AG04449 (cell line): ENCODE measurements around the gene GJB2.

Source experiments
- CTCF ChIA-PET: fragments of 350-600 bp; formaldehyde crosslinking; extraction: SDS; loops from one replicate; lab custom pipeline; 2021; ENCODE audit warnings: antibody characterized with exemption; lab: Yijun Ruan, JAX
- POLR2A ChIA-PET: fragments of 400-600, 350-600 bp; formaldehyde crosslinking; extraction: SDS; loops from one replicate; lab custom pipeline; 2020; ENCODE audit warnings: antibody characterized with exemption, inconsistent platforms; lab: Yijun Ruan, JAX
- DNase-seq: peaks from one replicate; pipeline ENCODE4 v3.0.0-alpha.2; 2010; ENCODE audit warnings: low read depth, low spot score
- H3K4me3 ChIP-seq: 2 replicates; pipeline ENCODE4 v1.5.1; 2011; ENCODE audit warnings: low read depth, mild to moderate bottlenecking, control low read depth, low read length
- TF ChIP-seq, protein P1 (sequence below): IDR thresholded peaks from one replicate; pipeline ENCODE4 v1.5.1; 2011; ENCODE audit warnings: mild to moderate bottlenecking, moderate library complexity, low read length, control low read depth, inconsistent platforms; ENCODE audit not compliant: insufficient read depth; ENCODE audit errors: missing control alignments

Gene GJB2

DNA sequence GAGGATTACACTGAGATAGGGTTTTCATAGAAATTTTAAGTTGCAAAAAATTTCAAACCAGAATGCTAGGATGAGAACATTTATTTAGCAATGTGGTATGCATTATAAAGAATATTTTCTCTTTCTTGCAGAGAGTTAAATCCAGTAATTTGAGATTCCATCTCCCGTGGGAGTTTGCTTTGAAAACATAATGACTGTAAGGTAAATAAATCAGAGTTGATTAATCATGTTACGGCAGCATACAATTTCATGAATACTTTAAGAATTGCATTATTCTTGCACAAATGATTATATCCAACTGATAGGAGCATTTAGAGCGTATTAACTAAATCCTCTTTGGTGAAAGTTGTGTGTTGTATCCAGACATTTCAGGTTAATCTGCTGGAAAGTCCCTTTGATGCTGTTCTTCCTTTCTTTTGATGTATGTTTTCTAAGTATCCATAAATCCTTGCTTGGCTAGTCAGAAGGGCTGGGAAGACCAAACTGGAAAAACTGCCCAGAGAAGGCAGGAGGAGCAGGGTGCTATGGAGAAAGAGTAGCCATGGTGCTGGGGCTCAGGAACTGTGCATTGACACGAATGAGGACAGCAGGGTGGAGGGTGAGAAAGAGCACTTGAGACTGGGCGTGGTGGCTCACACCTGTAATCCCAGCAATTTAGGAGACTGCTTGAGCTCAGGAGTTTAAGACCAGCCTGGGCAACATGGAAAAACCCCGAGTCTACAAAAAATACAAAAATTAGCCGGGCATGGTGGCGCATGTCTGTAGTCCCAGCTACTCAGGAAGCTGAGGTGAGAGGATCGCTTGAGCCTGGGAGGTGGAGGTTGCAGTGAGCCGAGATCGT, 27.1 kb downstream of the GJB2 start:
- POLR2A ChIA-PET: no interaction called here
- no peak for DNase-seq
- TF ChIP-seq, protein P1, sequence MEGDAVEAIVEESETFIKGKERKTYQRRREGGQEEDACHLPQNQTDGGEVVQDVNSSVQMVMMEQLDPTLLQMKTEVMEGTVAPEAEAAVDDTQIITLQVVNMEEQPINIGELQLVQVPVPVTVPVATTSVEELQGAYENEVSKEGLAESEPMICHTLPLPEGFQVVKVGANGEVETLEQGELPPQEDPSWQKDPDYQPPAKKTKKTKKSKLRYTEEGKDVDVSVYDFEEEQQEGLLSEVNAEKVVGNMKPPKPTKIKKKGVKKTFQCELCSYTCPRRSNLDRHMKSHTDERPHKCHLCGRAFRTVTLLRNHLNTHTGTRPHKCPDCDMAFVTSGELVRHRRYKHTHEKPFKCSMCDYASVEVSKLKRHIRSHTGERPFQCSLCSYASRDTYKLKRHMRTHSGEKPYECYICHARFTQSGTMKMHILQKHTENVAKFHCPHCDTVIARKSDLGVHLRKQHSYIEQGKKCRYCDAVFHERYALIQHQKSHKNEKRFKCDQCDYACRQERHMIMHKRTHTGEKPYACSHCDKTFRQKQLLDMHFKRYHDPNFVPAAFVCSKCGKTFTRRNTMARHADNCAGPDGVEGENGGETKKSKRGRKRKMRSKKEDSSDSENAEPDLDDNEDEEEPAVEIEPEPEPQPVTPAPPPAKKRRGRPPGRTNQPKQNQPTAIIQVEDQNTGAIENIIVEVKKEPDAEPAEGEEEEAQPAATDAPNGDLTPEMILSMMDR: no peak
- no peak overlapping the region for H3K4me3 ChIP-seq
- CTCF ChIA-PET: interaction anchor here (1.0 to 1.4 kb wide), 2 partner anchors 13 to 17 kb away, joined by 4 to 7 read pairs; no protein-coding TSS in a partner anchor

DNA sequence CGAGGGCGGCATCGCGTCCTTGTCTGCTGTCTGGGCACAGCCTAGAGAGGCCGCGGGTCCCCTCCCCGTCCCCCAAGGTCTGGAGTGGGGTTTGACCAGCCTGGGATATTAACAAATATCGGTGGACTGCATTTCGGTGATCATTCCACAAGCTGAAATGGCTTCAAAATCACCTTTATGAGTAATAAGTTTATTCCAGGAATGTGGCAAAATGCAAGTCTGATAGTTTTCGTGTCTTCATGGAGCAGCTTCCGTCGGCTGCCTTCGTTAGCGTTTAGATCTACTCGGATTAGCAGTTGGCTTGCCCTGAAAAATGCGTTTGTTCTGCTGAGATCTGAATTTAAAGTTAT, 30.8 kb downstream of the GJB2 start:
- no peak overlapping the region for H3K4me3 ChIP-seq
- ChIA-PET CTCF (interaction anchor here (1.0 to 2.7 kb wide), 6 partner anchors 10 to 234 kb away, joined by 3 to 15 read pairs (median 5); no protein-coding TSS in a partner anchor), POLR2A (no interaction called here)
- no peak for DNase-seq
- TF ChIP-seq, protein P1: no peak

DNA sequence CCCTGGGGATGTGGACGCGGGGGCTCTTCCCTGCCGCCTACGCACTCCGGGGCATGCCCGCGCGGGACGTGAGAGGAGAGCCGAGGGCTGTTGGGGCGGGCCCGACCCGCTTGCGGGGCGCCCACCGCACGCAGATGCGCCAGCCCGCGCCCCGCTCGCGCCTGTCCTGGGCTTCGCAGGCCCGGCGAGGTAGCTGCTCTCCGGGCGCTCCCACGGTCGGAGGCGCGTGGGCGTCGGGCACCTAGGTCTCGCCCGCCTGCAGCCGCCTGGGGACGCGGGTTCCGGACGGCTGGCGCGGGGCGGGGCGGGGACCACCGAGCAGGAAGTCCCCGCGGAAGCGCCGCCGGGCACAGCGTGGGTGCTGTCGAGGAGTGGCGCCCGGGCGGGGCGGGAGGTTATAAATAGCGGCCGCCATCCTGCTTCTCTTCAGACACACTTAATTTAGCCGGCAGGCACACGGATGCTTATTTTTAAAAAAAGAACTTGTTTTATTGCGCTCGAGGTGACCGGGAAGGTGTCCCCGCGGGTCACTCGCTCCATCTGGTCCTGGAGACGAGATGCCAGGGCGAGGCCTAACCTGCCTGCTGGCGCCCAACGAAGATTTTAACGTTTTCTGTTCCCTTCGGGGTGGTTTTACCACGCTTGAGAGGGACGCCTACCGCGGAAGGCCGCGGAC, 31.3 kb downstream of the GJB2 start:
- peak overlapping the region; percentile 47; the same call in 1 of the 2 replicates for H3K4me3 ChIP-seq
- ChIA-PET POLR2A (no interaction called here), CTCF (interaction anchor here (1.0 to 1.8 kb wide), 3 partner anchors 10 to 71 kb away, joined by 3 to 4 read pairs (median 3); no protein-coding TSS in a partner anchor)
- TF ChIP-seq, protein P1: no peak
- DNase-seq: no peak

DNA sequence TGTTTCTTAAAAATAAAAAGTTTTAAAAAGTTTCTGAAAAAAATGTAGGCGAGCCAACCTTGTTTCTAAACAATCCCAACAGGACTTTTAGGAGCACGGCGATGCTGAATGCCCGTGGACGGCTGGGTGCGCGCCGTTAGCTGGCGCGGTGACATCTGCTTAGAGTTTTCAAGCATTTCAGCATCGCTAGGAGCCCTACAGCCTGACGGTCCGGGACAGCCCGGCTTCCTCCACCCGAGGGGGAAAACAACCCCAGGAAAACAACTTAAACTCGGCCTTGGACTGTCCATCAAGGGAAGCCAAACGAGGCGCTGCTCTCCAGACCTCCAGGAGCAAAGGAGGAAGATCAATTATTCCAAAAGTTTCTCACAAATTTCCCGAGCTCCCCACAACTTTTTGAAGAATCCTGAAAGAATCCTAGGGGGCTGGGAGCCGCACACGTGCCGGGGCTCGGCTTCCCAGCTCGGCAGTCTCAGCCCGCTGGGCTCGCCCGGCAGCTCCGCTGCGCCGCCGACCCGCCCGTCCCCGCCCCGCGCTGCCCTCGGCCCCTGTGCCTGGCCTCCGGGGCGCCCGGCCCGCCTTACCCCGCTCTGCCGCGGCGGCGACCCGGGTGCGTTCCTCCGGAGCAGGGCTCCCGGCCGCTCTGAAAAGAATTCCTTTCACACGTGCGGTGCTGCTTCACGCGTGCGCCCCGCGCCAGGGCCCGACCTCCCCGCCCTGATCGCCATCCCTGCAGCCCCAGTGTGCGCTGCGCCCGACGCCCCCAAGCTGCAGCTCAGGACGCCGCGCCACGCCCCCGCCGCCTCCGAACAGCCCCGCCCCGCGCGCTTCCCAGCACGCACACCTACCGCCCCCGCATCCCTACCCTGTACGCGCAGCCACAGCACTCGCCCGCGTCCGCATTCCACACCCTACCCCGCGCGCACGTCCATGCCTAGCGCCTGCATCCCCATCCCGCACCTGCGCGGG, 32.1 kb downstream of the GJB2 start, which contains the start of gene GJA3:
TSS of gene GJA3 (minus strand) at position 747 of the 969 bp plus-strand sequence. CDS start 17,764 bp downstream, outside the sequence.
- DNase-seq: no peak
- ChIA-PET POLR2A (no interaction called here), CTCF (interaction anchor here (0.7 to 1.7 kb wide), 5 partner anchors 17 to 232 kb away, joined by 3 to 6 read pairs (median 5); no protein-coding TSS in a partner anchor)
- peak within 1 kb of the TSS; percentile 47 for H3K4me3 ChIP-seq
- TF ChIP-seq, protein P1: no peak

DNA sequence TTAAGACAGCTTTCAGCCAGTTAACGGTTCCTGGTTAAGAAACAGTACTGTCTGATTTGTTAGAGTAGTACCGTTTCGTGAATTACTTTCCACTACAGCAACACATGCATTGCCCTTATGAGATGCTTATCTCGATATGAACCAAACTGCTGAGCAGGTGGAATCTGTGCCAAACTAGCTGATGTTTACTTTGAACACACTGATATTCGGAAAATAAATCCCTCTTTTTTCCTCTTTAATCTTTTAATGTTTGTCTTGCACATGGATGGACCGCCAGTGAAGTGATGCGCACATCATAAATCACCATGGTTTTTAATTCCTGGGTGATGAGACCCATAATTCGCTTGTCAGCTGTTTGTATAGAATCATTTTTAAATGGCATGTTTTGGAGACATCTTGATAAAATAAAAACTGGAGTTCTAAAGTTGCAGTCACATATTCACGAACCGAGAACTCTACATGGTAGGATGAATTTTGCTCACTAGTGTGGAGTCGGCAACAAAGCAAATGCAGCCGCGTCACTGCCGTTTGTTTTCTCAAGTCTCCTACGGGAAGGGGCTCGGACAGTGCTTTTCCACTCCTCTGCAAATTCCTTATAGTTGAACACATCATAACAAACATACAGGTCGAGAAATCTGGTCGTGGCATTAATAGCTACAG, 33.0 kb downstream of the GJB2 start:
- H3K4me3 ChIP-seq: peak overlapping the region; percentile 3; the same call in 1 of the 2 replicates
- no peak for DNase-seq
- POLR2A ChIA-PET: interaction anchor here (0.6 kb wide), 1 partner anchor 15 kb away, joined by 3 read pairs; no protein-coding TSS in a partner anchor
- CTCF ChIA-PET: interaction anchor here (0.9 to 1.7 kb wide), 4 partner anchors 16 to 231 kb away, joined by 3 to 6 read pairs (median 4); no protein-coding TSS in a partner anchor
- TF ChIP-seq, protein P1: no peak
